OCI-LY7 (cell line): ENCODE data around the gene FAXC.

Experiments
- EZH2phosphoT487 ChIP-seq: fragments of 200-600 bp; sonication (generic); IDR thresholded peaks from 2 replicates; pipeline ENCODE4 v1.6.1; 2018; ENCODE audit warnings: low read depth, borderline replicate concordance, mild to moderate bottlenecking, mixed run types, antibody characterized with exemption, low read length, moderate library complexity, mixed read lengths
- TF ChIP-seq, protein P1 (sequence below): fragments of 200-600 bp; sonication (generic); conservative IDR thresholded peaks from 2 replicates; pipeline ENCODE4 v1.5.1; 2014; ENCODE audit warnings: mild to moderate bottlenecking, antibody characterized with exemption, low read length, moderate library complexity, mixed read lengths

DNA sequence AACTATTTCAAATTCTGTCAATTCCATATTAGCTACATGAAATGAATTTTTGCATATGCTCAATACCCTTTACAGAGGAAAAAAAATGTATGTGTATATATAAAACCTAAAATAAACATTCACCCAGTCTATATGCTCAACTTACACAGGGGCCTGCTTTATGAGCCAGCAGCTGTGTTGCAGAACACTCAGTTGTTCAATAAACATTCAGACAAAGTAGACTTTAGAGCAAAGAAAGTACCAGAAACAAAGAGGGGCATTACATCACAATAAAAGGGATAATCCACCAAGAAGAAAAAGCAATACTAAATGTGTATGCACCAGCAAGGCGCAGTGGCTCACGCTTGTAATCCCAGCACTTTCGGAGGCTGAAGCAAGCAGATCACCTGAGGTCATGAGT lies 35.0 kb upstream of the FAXC start:
- TF ChIP-seq EZH2phosphoT487 = no peak
- TF ChIP-seq, protein P1, sequence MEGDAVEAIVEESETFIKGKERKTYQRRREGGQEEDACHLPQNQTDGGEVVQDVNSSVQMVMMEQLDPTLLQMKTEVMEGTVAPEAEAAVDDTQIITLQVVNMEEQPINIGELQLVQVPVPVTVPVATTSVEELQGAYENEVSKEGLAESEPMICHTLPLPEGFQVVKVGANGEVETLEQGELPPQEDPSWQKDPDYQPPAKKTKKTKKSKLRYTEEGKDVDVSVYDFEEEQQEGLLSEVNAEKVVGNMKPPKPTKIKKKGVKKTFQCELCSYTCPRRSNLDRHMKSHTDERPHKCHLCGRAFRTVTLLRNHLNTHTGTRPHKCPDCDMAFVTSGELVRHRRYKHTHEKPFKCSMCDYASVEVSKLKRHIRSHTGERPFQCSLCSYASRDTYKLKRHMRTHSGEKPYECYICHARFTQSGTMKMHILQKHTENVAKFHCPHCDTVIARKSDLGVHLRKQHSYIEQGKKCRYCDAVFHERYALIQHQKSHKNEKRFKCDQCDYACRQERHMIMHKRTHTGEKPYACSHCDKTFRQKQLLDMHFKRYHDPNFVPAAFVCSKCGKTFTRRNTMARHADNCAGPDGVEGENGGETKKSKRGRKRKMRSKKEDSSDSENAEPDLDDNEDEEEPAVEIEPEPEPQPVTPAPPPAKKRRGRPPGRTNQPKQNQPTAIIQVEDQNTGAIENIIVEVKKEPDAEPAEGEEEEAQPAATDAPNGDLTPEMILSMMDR = no peak
